IMR-90 (cell line): Measurements from ENCODE around the gene TTC28. TPM values are rescaled to one million over a fixed set of nuclear protein-coding genes. Genes with fewer than 3 reads are reported as not detected.
A peak's percentile ranks its signal among the peaks of the same experiment; 100 is the strongest.
"Not testable (repeated sequence)": the region's sequence is repeated elsewhere in the genome, so short reads cannot be mapped to it uniquely, and the experiment has no call there.

Experiments used
- ATAC-seq: fragments of 200-7000 bp; cut with Tn5 transposase; 2 replicates; pipeline ENCODE4 v1.9.1; 2020; ENCODE audit warnings: low read depth, mild to moderate bottlenecking, moderate library complexity
- BruUV-seq: library from RNA; stranded (reverse); fragments of 400-500 nt; replicated peaks from 2 replicates; lab custom pipeline; 2021; lab: Mats Ljungman, UMichigan
- CTCF ChIA-PET: fragments of 300-600 bp; formaldehyde crosslinking; extraction: SDS; loops from one replicate; lab custom pipeline; 2021; ENCODE audit warnings: antibody characterized with exemption; lab: Yijun Ruan, JAX
- POLR2A ChIA-PET: fragments of 300-600 bp; sonication (Branson Sonifier 250); formaldehyde crosslinking; loops from one replicate; lab custom pipeline; 2022; ENCODE audit warnings: antibody characterized with exemption; ENCODE audit not compliant: unreplicated experiment; lab: Charles Lee
- DNase-seq: peaks from one replicate; pipeline ENCODE4 v3.0.0; 2013
- H2AFZ ChIP-seq: replicated peaks from 2 replicates; pipeline ENCODE3; 2013; ENCODE audit warnings: low read length, mild to moderate bottlenecking; ENCODE audit not compliant: poor library complexity
- H2AK5ac ChIP-seq: 2 replicates; pipeline ENCODE4 v1.6.1; 2013; ENCODE audit warnings: low read depth, low read length, inconsistent platforms
- H2AK9ac ChIP-seq: replicated peaks from 2 replicates; pipeline ENCODE3; 2013; ENCODE audit warnings: mild to moderate bottlenecking, low read depth, low read length, moderate library complexity; ENCODE audit not compliant: poor library complexity
- H2BK120ac ChIP-seq: 2 replicates; pipeline ENCODE4 v1.6.1; 2013; ENCODE audit warnings: low read depth, low read length, inconsistent platforms
- H2BK15ac ChIP-seq: 3 replicates; pipeline ENCODE4 v1.6.1; 2013; ENCODE audit warnings: low read depth, low read length, inconsistent platforms
- H2BK20ac ChIP-seq: 2 replicates; pipeline ENCODE4 v1.6.1; 2013; ENCODE audit warnings: low read depth, mild to moderate bottlenecking, inconsistent platforms, low read length, moderate library complexity
- H2BK5ac ChIP-seq: 2 replicates; pipeline ENCODE4 v1.6.1; 2013; ENCODE audit warnings: mild to moderate bottlenecking, low read depth, low read length, inconsistent platforms; ENCODE audit not compliant: poor library complexity, severe bottlenecking
- H3K14ac ChIP-seq: replicated peaks from 2 replicates; pipeline ENCODE4 v1.6.1; 2013; ENCODE audit warnings: low read depth, low read length, inconsistent platforms
- H3K18ac ChIP-seq: 2 replicates; pipeline ENCODE4 v1.6.1; 2013; ENCODE audit warnings: low read depth, low read length, control low read depth
- H3K23ac ChIP-seq: 2 replicates; pipeline ENCODE4 v1.6.1; 2013; ENCODE audit warnings: low read depth, low read length, inconsistent platforms
- H3K27ac ChIP-seq: 2 replicates; pipeline ENCODE4 v1.5.1; 2013; ENCODE audit warnings: mild to moderate bottlenecking, control low read depth, low read length; ENCODE audit not compliant: insufficient read depth
- H3K27me3 ChIP-seq: 2 replicates; pipeline ENCODE4 v1.6.1; 2013; ENCODE audit warnings: low read length; ENCODE audit not compliant: control insufficient read depth, insufficient read depth
- H3K36me3 ChIP-seq: 2 replicates; pipeline ENCODE4 v1.6.1; 2013; ENCODE audit warnings: low read length, mixed read lengths; ENCODE audit not compliant: control insufficient read depth, insufficient read depth
- H3K4ac ChIP-seq: 2 replicates; pipeline ENCODE4 v1.6.1; 2013; ENCODE audit warnings: low read depth, low read length, inconsistent platforms
- H3K4me1 ChIP-seq: 2 replicates; pipeline ENCODE4 v1.6.1; 2013; ENCODE audit warnings: low read length, mixed read lengths; ENCODE audit not compliant: control insufficient read depth, insufficient read depth
- H3K4me2 ChIP-seq: 2 replicates; pipeline ENCODE4 v1.6.1; 2013; ENCODE audit warnings: low read depth, mild to moderate bottlenecking, control low read depth, low read length, moderate library complexity
- H3K4me3 ChIP-seq: 2 replicates; pipeline ENCODE4 v1.5.1; 2013; ENCODE audit warnings: low read depth, mild to moderate bottlenecking, control low read depth, low read length, moderate library complexity; ENCODE audit not compliant: insufficient read depth
- H3K56ac ChIP-seq: 2 replicates; pipeline ENCODE4 v1.6.1; 2013; ENCODE audit warnings: low read length, inconsistent platforms; ENCODE audit not compliant: insufficient read depth; ENCODE audit errors: extremely low read depth
- H3K79me1 ChIP-seq, 2 experiments: 2 replicates each; pipeline ENCODE4 v1.6.1; 2013; ENCODE audit warnings: low read length in 2 of 2, inconsistent platforms in 1 of 2, low read depth in 1 of 2
- H3K9ac ChIP-seq: 2 replicates; pipeline ENCODE4 v1.6.1; 2013; ENCODE audit warnings: low read depth, low read length, control low read depth
- H3K9me1 ChIP-seq: 2 replicates; pipeline ENCODE4 v1.6.1; 2013; ENCODE audit warnings: low read length, inconsistent platforms; ENCODE audit not compliant: insufficient read depth
- H3K9me3 ChIP-seq: 2 replicates; pipeline ENCODE4 v1.6.1; 2013; ENCODE audit warnings: low read length; ENCODE audit not compliant: control insufficient read depth, insufficient read depth
- H4K20me1 ChIP-seq: 2 replicates; pipeline ENCODE4 v1.6.1; 2013; ENCODE audit warnings: low read length, inconsistent platforms; ENCODE audit not compliant: insufficient read depth
- H4K5ac ChIP-seq: 2 replicates; pipeline ENCODE4 v1.6.1; 2013; ENCODE audit warnings: mild to moderate bottlenecking, low read depth, low read length, control low read depth
- H4K8ac ChIP-seq, 2 experiments: 2 replicates each; pipeline ENCODE4 v1.6.1; 2013; ENCODE audit warnings: low read depth in 2 of 2, low read length in 2 of 2, control low read depth in 1 of 2, inconsistent platforms in 1 of 2
- H4K91ac ChIP-seq: 2 replicates; pipeline ENCODE4 v1.6.1; 2013; ENCODE audit warnings: low read depth, low read length, inconsistent platforms; ENCODE audit not compliant: insufficient read depth
- WGBS, 2 experiments: methylation state at CpG; one replicate each; pipeline versions ENCODE4 v1.1.5 to v1.1.7; 2013; ENCODE audit warnings: missing lambda C conversion rate in 2 of 2; ENCODE audit not compliant: insufficient read length in 1 of 2; ENCODE audit errors: extremely low coverage in 2 of 2; 5-methylcytosine and 5-hydroxymethylcytosine counted together
- dilution Hi-C: fragments of 300-500 bp; cut with HindIII; formaldehyde crosslinking; loops from one replicate; pipeline ENCODE4 v1.14.3; 2018; ENCODE audit warnings: low sequenced_read_pairs; ENCODE audit not compliant: unreplicated experiment
- in situ Hi-C: fragments of 300-500 bp; cut with MboI; formaldehyde crosslinking; loops from 3 replicates; pipeline ENCODE4 v1.14.3; 2019; ENCODE audit warnings: low sequenced_read_pairs, inconsistent platforms, mixed read lengths
- intact Hi-C: fragments of 100-400 bp; cut with micrococcal nuclease; formaldehyde crosslinking; loops from 2 replicates; pipeline ENCODE4 v1.10.0; 2022
- polyA plus RNA-seq, 3 experiments: library from polyadenylated mRNA; depleted of rRNA; stranded (reverse); fragments of >200 nt; gene quantifications; 2 replicates each; pipeline ENCODE4 v1.2.3, GENCODE V29; 2012; ENCODE audit warnings: low replicate concordance in 1 of 3
- total RNA-seq: library from RNA; depleted of rRNA; stranded (reverse); fragments of >200 nt; gene quantifications from 2 replicates; pipeline ENCODE4 v1.2.3, GENCODE V29; 2012

Gene TTC28
- total and polyA plus RNA-seq, 2 of the 4 experiments (the other 2 are of a cell fraction): 5.6 to 13.3 TPM

GRCh38 chr22:28214750-28215149 is 464.9 kb downstream of the TTC28 start:
- H3K4me1 ChIP-seq, H3K9me1 ChIP-seq, H3K9ac ChIP-seq, H3K9me3 ChIP-seq, CTCF ChIA-PET, H2BK15ac ChIP-seq, H3K4ac ChIP-seq, H2AK9ac ChIP-seq, POLR2A ChIA-PET, H2BK120ac ChIP-seq, H3K4me2 ChIP-seq, H2BK20ac ChIP-seq, H4K8ac ChIP-seq, H2AFZ ChIP-seq, H3K56ac ChIP-seq, H4K5ac ChIP-seq, H3K36me3 ChIP-seq, H4K20me1 ChIP-seq, in situ Hi-C loops, H3K4me3 ChIP-seq, dilution Hi-C loops, H3K79me1 ChIP-seq, H4K91ac ChIP-seq, ATAC-seq, H3K18ac ChIP-seq, intact Hi-C loops, H3K27ac ChIP-seq, H3K27me3 ChIP-seq, H2AK5ac ChIP-seq, H3K23ac ChIP-seq, DNase-seq, H3K14ac ChIP-seq, H2BK5ac ChIP-seq, BruUV-seq: not testable (repeated sequence)
- WGBS, 2 experiments: no CpG with 5 or more reads among the region's 5 CpGs

DNA sequence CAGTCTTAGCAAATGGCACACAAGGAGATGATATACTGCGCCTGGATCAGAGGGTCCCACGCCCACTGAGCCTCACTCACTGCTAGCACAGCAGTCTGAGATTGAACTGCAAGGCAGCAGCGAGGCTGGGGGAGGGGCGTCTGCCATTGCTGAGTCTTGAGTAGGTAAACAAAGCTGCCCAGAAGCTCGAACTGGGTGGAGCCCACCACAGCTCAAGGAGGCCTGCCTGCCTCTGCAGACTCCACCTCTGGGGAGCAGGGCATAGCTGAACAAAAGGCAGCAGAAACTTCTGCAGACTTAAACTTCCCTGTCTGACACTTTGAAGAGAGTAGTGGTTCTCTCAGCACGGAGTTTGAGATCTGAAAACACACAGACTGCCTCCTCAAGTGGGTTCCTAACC is 470.2 kb downstream of the TTC28 start:
- H3K27me3 ChIP-seq, H3K18ac ChIP-seq, H4K8ac ChIP-seq, H3K27ac ChIP-seq, H4K5ac ChIP-seq, H4K20me1 ChIP-seq, H2BK5ac ChIP-seq, H3K4me3 ChIP-seq, H3K9me1 ChIP-seq, dilution Hi-C loops, in situ Hi-C loops, H2BK20ac ChIP-seq, POLR2A ChIA-PET, BruUV-seq, H3K23ac ChIP-seq, DNase-seq, H2AK9ac ChIP-seq, H3K36me3 ChIP-seq, H3K4ac ChIP-seq, CTCF ChIA-PET, H3K9me3 ChIP-seq, H3K79me1 ChIP-seq, H3K4me2 ChIP-seq, intact Hi-C loops, H2BK120ac ChIP-seq, H3K4me1 ChIP-seq, H3K14ac ChIP-seq, ATAC-seq, H4K91ac ChIP-seq, H3K9ac ChIP-seq, H3K56ac ChIP-seq, H2BK15ac ChIP-seq, H2AFZ ChIP-seq: not testable (repeated sequence)
- H2AK5ac ChIP-seq: peak overlapping the region; percentile 23; the same call in 1 of the 2 replicates
- WGBS, 2 experiments: no CpG with 5 or more reads among the region's 6 CpGs
